SK-N-SH treated with all-trans-retinoic acid at 6 μM for 48 hours (cell line): ENCODE measurements around the gene DNAI7.

Source experiments
- CSDC2 ChIP-seq: fragments of 250-450 bp; sonication (Bioruptor Pico); IDR thresholded peaks from 2 replicates; pipeline ENCODE4 v1.5.0; 2020; ENCODE audit warnings: mild to moderate bottlenecking, moderate library complexity
- ESRRG ChIP-seq: fragments of 250-450 bp; sonication (Bioruptor Pico); IDR thresholded peaks from 2 replicates; pipeline ENCODE4 v1.6.1; 2021; ENCODE audit warnings: mild to moderate bottlenecking
- GLIS3 ChIP-seq: fragments of 250-450 bp; sonication (Bioruptor Pico); IDR thresholded peaks from 2 replicates; pipeline ENCODE4 v1.5.0; 2020; ENCODE audit warnings: mild to moderate bottlenecking, moderate library complexity
- OSR1 ChIP-seq: fragments of 250-450 bp; sonication (Bioruptor Pico); IDR thresholded peaks from 2 replicates; pipeline ENCODE4 v1.8.0; 2022; ENCODE audit warnings: moderate library complexity, mild to moderate bottlenecking, inconsistent platforms
- SNAI2 ChIP-seq: fragments of 250-450 bp; sonication (Bioruptor Pico); IDR thresholded peaks from 2 replicates; pipeline ENCODE4 v1.5.0; 2020; ENCODE audit warnings: mild to moderate bottlenecking, moderate library complexity
- ZC3H10 ChIP-seq: fragments of 250-450 bp; sonication (Bioruptor Pico); IDR thresholded peaks from 2 replicates; pipeline ENCODE4 v1.5.1; 2021; ENCODE audit warnings: mild to moderate bottlenecking, moderate library complexity
- ZFP3 ChIP-seq: fragments of 250-450 bp; sonication (Bioruptor Pico); IDR thresholded peaks from 2 replicates; pipeline ENCODE4 v1.5.0; 2020; ENCODE audit warnings: mild to moderate bottlenecking, moderate library complexity
- ZFP30 ChIP-seq: fragments of 450-650 bp; formaldehyde crosslinking; IDR thresholded peaks from 2 replicates; pipeline ENCODE4 v1.5.0; 2022; ENCODE audit warnings: mild to moderate bottlenecking, moderate library complexity
- TF ChIP-seq, protein P1 (sequence below): fragments of 250-450 bp; sonication (Bioruptor Pico); IDR thresholded peaks from 2 replicates; pipeline ENCODE4 v1.8.0; 2020; ENCODE audit warnings: mild to moderate bottlenecking, moderate library complexity, borderline replicate concordance
- TF ChIP-seq, protein P2 (sequence below): fragments of 250-450 bp; sonication (Bioruptor Pico); IDR thresholded peaks from 2 replicates; pipeline ENCODE4 v1.5.1; 2020; ENCODE audit warnings: low read depth, mild to moderate bottlenecking, moderate library complexity

DNA sequence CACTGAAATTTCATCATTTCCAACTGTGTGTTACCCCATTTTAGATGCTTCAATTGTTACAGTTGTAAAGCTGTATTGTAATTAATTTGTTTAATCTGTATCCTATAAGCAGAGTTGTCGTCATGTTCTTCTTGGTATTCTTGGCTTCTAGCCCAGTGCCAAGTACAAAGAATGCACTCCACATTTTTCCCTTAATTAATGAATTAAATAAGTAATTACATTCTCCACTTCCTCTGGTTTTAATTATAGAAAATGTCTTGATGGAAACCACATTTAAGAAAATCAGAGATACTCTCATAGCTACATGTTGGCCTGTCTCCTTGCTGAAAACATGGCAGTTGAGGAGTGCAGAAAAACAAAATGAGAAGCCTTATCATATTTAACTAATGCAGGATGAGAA is 746 bp downstream of the DNAI7 start:
- TF ChIP-seq ZFP3 (no peak), ZFP30 (CRISPR knock-in tag) (no peak), SNAI2 (CRISPR knock-in tag) (no peak), OSR1 (CRISPR knock-in tag) (no peak), GLIS3 (CRISPR knock-in tag) (no peak), ZC3H10 (CRISPR knock-in tag) (no peak), ESRRG (CRISPR knock-in tag) (no peak), CSDC2 (CRISPR knock-in tag) (no peak)
- TF ChIP-seq, protein P1, sequence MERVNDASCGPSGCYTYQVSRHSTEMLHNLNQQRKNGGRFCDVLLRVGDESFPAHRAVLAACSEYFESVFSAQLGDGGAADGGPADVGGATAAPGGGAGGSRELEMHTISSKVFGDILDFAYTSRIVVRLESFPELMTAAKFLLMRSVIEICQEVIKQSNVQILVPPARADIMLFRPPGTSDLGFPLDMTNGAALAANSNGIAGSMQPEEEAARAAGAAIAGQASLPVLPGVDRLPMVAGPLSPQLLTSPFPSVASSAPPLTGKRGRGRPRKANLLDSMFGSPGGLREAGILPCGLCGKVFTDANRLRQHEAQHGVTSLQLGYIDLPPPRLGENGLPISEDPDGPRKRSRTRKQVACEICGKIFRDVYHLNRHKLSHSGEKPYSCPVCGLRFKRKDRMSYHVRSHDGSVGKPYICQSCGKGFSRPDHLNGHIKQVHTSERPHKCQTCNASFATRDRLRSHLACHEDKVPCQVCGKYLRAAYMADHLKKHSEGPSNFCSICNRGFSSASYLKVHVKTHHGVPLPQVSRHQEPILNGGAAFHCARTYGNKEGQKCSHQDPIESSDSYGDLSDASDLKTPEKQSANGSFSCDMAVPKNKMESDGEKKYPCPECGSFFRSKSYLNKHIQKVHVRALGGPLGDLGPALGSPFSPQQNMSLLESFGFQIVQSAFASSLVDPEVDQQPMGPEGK: no peak
- TF ChIP-seq, protein P2, sequence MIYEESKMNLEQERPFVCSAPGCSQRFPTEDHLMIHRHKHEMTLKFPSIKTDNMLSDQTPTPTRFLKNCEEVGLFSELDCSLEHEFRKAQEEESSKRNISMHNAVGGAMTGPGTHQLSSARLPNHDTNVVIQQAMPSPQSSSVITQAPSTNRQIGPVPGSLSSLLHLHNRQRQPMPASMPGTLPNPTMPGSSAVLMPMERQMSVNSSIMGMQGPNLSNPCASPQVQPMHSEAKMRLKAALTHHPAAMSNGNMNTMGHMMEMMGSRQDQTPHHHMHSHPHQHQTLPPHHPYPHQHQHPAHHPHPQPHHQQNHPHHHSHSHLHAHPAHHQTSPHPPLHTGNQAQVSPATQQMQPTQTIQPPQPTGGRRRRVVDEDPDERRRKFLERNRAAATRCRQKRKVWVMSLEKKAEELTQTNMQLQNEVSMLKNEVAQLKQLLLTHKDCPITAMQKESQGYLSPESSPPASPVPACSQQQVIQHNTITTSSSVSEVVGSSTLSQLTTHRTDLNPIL (CRISPR knock-in tag): no peak
